H54 (cell line): Measurements from ENCODE around the gene SLC25A33.

Source experiments
- DNase-seq: peaks from one replicate; pipeline ENCODE4 v3.0.0; 2011; ENCODE audit warnings: low spot score, mixed read lengths; ENCODE audit not compliant: insufficient read length
- FAIRE-seq: peaks from 3 replicates; lab custom pipeline; 2011; peaks lifted over from hg19 to GRCh38; lab: Jason Lieb, UNC
- POLR2A ChIP-seq: IDR thresholded peaks from 2 replicates; pipeline ENCODE4 v1.6.1; 2011; ENCODE audit warnings: low read depth, mild to moderate bottlenecking, low read length

Gene SLC25A33

DNA sequence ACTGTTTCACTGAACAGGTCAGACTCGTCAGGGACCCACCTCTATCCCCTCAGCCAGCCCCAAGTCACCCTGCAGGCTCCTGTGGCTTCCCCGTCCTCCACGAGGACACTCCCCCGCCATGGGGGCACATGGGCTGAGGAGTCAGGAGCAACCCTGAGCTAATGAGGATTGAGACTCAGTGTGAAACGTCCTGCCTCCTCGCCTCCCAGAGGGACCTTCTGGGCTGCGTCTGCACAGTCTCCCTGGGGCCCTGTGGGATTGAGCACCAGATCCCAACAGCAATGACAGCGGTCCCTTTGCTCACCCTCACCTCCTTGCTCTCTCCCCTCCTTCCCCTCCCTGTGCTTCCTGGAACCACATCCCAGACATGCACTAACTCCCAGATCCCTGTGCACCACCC is 18.9 kb upstream of the SLC25A33 start:
- DNase-seq (no peak), FAIRE-seq (no peak)
- no peak for TF ChIP-seq POLR2A

DNA sequence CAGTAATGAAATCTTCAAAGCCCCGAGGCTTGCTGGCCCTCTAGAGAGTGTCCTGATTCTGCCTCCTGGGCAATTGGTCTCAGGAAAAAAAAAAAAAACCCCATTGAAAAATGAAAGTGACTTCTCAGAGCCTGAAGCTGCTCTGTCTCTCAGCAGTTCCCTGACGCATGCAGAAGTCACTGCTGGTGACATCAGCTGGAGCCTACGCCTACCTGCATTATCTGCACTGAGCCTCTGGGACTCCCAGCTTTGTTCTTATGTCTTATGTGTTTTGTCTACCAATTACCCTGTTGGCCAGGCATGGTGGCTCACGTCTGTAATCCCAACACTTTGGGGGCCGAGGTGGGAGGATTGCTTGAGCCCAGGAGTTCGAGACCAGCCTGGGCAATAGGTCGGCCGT is 10.1 kb upstream of the SLC25A33 start:
- TF ChIP-seq POLR2A: no peak
- FAIRE-seq (no peak), DNase-seq (peak; percentile 40)

DNA sequence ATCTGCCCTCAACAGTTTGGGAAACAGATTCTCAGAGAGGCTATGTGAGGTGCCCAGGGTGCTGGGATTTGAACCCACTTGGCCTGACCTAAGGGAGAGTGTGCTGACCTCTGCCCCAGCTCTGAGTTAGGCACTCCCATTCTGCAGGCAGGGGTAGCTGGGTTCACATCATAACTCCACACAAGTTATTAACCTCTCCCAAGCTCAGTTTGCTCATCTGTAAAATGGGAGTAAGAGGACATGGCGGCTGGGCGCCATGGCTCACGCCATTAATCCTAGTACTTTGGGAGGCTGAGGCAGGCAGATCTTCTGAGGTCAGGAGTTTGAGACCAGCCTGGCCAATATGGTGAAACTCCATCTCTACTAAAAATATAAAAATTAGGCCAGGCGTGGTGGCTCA is 8.9 kb upstream of the SLC25A33 start:
- TF ChIP-seq POLR2A: no peak
- FAIRE-seq (no peak), DNase-seq (no peak)

DNA sequence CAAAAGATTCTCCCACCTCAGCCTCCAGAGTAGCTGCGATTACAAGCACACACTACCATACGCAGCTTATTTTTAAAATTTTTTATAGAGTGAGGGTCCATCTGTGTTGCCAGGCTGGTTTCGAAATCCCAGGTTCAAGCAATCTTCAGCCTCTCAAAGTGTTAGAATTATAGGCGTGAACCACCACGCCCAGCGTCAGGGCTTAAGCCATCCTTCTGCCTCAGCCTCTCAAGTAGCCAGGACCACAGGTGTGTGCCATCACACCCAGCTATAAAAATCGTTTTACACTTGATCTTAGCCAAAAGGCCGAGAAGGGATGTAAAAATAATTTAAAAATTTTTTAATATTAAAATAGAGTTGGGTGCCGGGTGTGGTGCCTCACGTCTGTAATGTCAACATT is 4.3 kb upstream of the SLC25A33 start:
- no peak for FAIRE-seq
- TF ChIP-seq POLR2A: no peak
- no peak for DNase-seq

DNA sequence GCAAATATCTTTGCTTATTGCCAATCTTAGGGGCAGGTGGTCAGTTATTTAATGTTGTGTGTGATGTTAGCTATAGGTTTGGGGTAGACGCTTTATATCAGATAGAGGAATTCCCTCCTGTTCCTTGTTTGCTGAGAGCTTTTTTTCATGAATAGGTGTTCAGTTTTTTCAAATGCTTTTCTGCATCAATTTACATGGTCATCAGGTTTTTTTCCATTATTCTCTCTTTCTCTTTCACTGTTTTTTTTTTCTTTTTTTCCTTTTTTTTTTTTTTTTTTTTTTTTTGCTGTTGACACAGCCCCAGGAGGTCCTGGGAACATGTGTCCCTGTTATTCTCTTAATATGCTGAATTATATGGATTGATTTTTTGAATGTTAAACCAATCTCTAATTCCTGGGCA is 3.0 kb upstream of the SLC25A33 start:
- FAIRE-seq (no peak), DNase-seq (no peak)
- no peak for TF ChIP-seq POLR2A

DNA sequence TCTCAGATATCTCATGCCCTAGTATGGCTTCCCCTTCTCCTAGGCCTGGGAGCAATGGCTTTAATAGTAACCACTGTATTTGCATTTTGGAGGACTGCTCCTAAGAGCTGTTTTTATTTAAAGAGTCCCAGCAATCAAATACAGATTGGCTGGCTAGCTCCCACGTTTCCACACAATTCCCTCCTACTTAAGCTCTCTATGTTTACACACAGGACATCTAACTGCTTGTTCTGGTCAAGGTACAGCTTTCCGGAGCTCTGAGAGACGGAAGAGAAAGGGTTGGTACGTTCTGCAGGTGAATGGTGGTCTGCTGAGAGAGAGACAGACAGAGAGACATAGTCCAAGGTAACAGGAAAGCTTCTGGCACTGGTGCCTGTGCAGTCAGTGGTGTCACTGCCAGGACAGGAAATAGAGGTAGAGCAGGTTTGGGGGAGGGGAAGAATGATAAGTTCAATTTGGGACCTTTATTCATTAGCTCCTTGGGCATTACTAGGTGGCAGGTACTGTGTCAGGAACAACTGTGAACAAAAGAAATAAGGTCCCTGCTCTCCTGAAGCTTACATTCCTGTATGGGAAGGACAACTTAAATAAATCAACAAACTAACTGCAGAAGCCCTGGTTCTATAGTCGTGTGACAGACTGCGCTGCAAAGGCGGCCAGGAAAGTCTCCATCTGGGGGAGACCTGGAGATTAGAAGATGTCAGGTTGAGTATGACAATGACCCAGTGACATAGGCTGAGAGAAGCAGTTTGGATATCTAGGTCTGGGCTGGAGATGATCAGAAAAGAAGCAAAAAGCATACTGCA is 1.2 kb upstream of the SLC25A33 start:
- TF ChIP-seq POLR2A: no peak
- FAIRE-seq: no peak
- no peak for DNase-seq

DNA sequence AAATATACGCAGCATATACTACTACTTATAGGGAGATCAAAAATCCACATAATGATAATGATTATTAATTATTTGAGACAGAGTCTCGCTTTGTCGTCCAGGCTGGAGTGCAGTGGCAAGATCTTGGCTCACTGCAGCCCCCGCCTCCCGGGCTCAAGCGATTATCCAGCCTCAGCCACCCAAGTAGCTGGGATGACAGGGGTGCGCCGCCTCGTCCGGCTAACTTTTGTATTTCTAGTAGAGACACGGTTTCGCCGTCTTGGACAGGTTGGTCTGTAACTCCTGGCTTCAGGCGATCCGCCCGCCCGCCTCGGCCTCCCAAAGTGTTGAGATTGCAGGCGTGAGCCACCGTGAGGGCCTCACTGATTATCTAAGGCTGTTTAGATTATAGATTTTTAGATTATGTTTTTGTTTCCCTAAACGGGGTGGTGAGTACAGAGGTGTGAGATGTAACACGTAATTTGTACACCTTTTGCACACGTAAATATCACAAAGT is 548 bp upstream of the SLC25A33 start:
- FAIRE-seq: no peak
- DNase-seq: no peak

DNA sequence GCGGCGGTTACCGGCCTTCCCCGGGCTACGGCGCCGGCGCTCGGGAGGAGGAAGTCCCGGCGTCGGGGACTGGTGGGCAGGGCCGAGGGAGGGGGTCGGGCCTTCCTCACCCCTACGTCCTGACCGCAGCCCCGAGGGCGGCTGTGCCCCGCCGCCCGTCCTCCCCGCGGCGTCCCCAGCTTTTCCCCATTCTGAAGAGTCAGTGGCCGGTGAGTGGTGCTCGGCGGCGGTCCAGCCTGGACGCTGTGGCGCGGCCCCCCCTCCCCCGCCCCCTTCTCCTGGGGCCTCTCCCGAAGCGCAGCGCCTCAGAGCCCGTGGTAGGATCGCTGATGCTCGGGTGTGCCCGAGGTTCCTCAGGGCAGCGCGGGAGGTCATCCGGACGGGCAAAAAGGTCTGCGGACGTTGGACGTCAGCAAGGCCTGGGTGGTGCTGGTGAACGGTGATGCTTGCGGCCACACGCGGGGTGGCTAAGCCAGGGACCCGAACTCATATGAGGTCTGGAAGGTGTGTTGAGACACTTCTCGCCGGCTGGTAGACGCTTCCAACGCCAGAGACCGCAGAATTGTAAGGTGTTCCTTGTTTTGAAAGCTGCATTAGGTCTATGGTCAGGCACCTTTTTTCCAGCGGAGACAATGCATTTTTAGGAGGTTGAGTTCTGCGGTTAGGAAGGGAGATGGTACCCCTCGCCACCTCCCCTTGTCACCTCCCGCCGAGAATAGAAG is 725 bp downstream of the SLC25A33 start:
- DNase-seq (peak; percentile 58), FAIRE-seq (no peak)
- no peak for TF ChIP-seq POLR2A

More for the DNA sequence above, 548 bp upstream of the SLC25A33 start:
- no peak for TF ChIP-seq POLR2A

DNA sequence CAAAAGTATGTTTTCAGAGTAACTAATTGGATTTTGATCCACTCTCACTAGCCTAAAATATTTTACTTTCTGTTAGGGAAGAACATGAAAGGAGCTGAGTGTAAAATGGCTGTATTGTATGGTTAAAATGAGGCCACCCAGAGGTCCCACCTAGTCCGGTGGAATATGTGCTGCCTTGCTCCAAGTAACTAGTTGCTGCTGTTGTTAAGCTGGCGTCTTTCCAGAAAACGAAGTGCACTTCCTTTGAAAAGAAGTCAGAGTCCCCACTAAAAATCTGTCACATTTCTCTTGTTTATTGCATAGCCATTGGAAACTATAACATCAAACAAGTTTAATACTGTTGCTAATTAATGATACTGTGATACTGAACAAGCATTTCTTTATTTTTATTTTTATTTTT is 3.2 kb downstream of the SLC25A33 start:
- DNase-seq (no peak), FAIRE-seq (no peak)
- TF ChIP-seq POLR2A: no peak

DNA sequence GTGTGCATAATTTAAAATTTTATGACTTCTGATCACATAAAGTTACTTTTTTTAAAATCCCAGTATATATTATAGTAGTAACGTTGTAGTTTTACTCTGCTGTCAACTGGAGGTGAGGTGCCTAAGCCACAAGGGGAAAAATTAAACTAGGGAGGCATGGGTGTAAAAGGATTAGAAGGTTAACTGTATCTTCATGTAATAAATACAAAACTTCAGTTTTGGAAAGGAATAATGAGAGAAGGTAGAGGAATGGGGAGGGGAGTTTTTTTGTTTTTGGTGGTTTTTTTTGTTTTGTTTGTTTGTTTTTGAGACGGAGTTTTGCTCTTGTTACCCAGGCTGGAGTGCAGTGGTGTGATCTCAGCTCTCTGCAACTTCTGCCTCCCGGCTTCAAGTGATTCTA is 5.7 kb downstream of the SLC25A33 start:
- no peak for TF ChIP-seq POLR2A
- FAIRE-seq (no peak), DNase-seq (no peak)

DNA sequence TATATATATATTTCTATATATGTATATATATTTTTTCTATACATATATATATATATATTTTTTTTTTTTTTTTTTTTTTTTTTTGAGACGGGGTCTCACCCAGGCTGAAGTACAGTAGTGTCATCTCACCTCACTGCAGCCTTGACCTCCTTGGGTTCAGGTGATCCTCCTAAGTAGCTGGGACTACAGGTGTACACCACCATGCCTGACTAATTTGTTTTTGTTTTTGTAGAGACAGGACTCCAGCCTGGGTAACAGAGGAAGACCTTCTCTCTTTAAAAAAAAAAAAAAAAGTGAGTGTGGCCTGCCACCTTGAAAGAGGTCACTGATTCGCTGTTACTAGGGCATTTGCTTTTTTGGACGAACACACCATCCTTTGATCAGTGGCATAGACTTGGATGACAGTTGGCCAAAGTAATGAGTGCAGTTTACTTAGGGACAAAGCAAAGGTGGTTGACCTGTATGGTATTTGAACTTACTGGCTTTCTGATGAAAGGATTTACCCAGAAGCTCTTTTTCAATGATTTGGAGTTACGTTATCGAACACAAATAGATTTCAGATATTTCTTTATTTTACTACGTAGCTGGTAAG is 10.8 kb downstream of the SLC25A33 start:
- TF ChIP-seq POLR2A: no peak
- DNase-seq: no peak
- FAIRE-seq: no peak

DNA sequence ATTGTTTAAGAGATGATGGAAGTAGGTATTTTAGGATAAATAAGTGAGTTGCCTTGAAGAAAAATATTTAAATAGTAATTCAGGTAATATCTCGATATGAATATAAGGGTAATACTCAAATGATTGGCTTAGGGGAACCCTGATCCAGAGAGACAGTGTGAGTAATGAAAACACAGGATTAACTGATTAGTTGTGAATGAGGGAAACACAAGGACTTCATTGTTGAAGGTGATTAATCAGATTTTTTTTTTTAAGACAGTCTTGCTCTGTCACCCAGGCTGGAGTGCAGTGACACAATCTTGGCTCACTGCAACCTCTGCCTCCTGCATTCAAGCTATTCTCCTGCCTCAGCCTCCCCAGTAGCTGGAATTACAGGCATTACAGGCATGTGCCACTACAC is 12.7 kb downstream of the SLC25A33 start:
- TF ChIP-seq POLR2A: no peak
- FAIRE-seq: no peak
- no peak for DNase-seq

DNA sequence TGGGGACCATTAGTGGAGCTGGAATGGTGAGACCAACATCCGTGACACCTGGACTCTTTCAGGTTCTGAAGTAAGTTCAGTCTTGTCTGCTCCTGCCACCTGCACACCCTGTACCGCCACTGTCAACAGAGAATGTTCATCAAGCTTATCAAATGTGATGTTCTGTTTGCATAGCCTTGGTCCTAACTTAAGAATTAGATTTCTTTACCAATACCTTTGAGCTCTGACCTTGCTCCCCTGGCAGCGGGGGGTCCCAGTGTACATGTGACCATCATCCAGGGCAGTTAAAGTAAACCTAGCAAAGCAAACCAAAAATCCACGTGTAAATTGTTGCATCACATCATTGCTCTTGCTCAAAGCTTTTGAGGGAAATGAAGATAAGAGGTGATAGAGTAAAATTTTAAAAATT is 14.5 kb downstream of the SLC25A33 start:
- DNase-seq: no peak
- no peak for TF ChIP-seq POLR2A
- FAIRE-seq: no peak

DNA sequence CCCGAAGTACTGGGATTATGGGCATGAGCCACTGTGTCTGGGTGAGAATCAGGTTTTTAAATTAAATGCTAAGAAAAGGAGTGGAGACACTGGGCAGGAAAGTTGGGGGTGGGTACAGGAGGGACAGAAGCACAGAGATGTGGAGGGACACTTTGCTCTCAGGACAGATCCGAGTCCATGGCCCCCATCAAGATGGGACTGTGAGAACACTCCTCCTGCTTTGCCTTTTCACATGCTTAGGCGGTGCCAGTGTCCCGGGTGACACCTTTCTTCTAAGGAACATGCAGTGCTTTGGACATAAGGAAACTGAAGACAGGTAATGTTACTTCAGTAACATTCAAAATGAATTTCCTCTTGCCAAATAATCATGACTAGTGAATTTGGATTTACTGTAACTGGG is 16.7 kb downstream of the SLC25A33 start:
- DNase-seq: no peak
- FAIRE-seq: no peak
- TF ChIP-seq POLR2A: no peak

DNA sequence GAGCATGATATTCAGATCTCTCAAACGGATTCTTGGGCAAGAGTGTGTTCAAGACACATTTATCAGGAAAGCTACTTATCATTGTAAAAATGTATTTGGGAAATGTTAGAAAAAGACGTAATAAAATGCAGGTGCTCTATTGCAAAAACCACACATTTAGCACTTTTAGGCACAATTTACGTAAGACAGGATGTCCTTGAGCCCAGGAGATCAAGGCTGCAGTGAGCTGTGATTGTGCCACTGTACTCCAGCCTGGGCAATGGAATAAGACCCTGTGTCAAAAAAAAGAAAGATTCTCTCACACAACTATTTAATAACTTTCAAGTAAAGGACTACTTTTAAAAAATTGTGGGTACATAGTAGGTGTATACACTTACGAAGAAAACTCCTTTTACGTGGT is 18.4 kb downstream of the SLC25A33 start:
- DNase-seq (no peak), FAIRE-seq (no peak)
- TF ChIP-seq POLR2A: no peak
